HG02885 (cell line): ENCODE measurements around the gene GRID2.

ENCODE experiments used
- ATAC-seq: cut with Tn5 transposase; IDR thresholded peaks from one replicate; pipeline ENCODE4 v1.9.1; 2021; ENCODE audit warnings: mild to moderate bottlenecking; ENCODE audit not compliant: unreplicated experiment, poor library complexity

Gene GRID2

GRCh38 chr4:93814722-93815121 lies 1511.0 kb downstream of the GRID2 start:
- ATAC-seq: no peak
